ENCODE measurements around the gene CAMKMT.
"Not testable (repeated sequence)": the region's sequence is repeated elsewhere in the genome, so short reads cannot be mapped to it uniquely, and the experiment has no call there.

The CAMKMT gene

DNA sequence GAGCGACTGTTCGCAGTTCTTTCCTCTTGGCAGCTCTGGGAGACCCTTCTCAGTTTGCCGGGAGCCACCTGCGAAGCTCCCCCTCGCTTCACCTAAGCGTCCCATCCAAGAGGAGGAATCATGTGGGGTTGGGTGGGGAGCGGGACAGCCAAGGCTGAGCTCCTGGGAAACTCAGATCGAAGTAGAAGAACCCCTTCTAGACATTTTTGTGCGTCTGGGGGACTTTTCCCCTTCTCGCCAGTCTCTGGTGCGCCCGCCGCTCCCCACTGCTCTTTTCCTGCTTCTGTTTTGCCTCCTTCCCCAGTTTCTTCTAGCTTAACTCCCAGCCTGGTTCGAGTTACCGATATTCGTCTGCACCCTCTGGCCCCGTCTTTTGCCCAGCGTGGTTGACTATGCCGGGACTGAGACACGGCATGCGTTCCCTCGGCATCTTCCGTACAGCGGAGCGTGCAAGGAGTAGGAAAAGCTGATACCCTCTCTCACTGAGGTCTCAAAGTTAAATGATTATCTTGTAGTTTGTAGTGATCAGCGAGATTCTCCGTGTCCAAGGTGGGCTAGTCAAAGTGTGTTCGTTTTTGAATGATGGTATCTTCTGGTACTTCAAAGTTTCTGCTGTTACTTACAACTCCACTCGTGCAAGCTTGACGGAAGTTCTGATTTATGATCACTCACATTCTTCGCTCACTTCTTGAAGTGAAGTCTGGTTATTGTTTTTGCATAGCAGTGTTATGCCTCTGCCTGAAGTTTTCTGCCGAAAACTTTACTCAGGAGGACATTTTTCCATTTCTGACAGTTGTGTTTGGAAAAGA lies 664 bp downstream of the CAMKMT start:
- DNase-seq: no peak

DNA sequence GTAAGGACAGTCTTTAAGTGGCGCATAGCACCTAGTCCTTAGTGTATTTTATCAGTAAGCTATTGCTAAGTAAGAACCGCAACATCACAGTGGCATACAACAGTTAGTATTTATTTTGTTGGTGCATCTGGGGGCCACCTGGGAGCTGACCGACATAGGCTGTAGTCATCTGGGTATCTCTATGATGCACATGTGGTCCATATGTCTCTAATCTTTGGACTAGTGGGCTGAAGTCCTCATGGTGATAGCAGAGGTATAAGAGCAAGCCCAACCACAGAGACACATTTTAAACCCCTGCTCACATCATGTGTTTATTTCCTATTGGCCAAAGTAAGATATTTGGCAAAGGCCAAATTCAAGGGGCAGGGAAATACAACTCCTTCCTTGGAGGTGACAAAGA lies 2.9 kb downstream of the CAMKMT start:
- DNase-seq: no peak

- no peak for DNase-seq
These were observed 5.8 kb downstream of the CAMKMT start for GRCh38 chr2:44367591-44367990.

GRCh38 chr2:44369392-44369791 lies 7.6 kb downstream of the CAMKMT start:
- DNase-seq: no peak

DNA sequence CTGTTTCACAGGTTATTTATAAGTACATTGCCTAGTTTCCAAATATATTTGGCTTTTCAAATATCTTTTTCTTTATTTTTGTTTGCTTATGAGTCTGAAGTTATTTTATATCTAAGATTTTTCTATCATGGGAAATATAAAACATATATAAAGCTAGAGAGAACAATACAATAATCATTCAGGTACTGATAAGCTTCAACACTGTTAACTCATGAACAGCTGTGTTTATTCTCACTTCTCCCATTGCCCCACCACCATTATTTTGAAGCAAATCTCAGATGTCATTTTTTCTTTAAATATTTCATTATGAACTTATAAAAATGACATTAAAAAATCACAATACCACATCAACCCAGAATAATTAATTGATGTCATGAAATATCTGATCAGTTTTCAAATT lies 9.7 kb downstream of the CAMKMT start:
- no peak for DNase-seq

DNA sequence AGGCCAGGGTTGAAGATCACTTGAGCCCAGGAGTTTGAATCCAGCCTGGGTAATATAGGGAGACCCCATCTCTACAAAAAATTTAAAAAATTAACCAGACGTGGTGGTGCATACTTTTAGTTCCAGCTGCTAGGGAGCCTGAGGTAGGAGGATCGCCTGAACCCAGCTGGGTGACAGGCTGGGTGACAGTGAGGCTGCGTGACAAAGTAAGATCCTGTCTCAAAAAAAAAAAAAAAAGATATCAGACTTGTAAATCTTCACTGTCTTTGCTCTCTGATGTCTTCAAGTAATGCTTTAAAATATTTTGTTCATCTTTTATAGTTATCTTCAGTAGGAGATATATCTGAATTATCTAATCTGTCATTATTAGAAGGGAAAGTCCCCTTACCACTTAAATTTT lies 10.5 kb downstream of the CAMKMT start:
- DNase-seq: no peak

GRCh38 chr2:44377486-44377885 lies 15.7 kb downstream of the CAMKMT start:
- no peak for DNase-seq

DNA sequence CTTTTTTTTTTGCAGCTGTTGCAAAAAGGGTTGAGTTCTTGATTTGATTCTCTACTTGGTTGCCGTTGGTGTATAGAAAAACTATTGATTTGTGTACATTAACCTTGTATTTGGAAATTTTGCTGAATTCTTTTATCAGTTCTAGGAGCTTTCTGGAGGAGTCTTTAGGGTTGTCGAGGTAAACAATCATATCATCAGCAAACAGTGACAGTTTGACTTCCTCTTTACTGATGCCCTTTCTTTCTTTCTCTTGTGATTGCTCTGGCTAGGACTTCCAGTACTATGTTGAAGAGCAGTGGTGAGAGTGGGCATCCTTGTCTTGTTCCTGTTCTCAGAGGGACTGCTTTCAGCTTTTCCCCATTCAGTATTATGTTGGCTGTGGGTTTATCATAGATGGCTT lies 23.5 kb downstream of the CAMKMT start:
- not testable (repeated sequence) for DNase-seq

DNA sequence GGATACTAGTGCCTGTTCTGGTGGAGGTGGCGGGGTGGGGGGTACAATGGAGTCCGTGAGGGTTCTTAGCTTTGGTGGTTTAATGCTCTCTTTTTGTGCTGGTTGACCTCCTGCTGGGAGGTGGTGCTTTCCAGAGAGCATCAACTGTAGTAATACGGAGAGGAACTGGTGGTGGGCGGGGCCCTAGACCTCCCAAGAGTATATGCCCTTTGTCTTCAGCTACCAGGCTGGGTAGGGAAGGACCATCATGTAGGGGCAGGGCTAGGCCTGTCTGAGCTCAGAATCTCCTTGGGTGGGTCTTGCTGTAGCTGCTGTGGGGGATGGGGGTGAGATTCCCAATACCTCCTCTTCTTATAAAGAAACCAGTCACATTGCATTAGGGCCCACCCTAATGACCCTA lies 27.1 kb downstream of the CAMKMT start:
- DNase-seq: no peak

DNA sequence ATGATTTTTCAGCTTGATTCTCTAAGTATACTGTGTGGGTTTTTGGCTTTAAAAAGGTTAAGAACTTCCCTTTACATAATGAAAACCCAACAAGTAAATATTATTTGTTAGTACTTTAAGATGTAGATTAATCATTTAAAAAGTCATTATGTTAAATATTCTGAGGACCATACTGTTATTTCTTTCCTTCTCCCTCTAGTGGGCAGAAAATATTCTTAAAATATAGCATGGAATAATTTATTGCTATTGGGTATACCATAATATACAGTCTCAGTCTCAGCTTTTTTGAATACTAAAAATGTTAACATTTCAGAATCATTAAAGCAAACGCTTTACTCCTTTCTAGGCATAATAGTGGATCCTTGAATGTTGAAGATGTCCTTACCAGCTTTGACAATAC lies 28.1 kb downstream of the CAMKMT start:
- DNase-seq: no peak

GRCh38 chr2:44392338-44392943 lies 30.7 kb downstream of the CAMKMT start:
- DNase-seq: peak; percentile 6

GRCh38 chr2:44397447-44398175 lies 35.9 kb downstream of the CAMKMT start:
- DNase-seq: no peak

DNA sequence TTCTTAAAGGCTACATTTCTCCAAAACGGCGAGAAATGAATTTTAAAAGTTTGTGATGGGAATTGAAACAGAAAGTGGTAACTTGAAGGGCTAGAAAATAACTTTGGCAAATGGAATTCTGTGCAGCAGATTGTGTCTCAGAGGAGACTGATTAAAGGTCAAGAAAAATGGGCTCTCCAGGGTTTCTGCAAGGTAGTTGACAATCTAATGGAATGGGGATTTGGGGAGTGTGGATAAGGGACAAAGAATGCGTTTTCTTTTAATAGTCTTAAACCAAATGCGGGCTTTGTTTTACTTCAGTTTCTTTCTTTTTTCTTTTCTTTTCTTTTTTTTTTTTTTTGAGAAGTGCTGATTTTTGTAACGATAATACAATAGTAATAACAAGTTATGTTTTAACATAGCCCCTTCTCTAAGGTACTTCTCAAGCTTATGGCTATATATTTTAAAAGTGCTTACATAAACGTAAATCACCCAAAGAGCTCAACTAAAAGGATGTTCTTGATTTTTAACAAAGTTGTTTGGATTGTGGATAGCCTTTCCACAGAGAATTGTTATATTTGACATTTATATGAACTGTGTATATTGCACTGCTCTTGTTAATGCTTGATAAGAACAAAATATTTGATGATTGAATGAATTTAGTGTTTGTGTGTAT lies 36.6 kb downstream of the CAMKMT start:
- no peak for DNase-seq

DNA sequence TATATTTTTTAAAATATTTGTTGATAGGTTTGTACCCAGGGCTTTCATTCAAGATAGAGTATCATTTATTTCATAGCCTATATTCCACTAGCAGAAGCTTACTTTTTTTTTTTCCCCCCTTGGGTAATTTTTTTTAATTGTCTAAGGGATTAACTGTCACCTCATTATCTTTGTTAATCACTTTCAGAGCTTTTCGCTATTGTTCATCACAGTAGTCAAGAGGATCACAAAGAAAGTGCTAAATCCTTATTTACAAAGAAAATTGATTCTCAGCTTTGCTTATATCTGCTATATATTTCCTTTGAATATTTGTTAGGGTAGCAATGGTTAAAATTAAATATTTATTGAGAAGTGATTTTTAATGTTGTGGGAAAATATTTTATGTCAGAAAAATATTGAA lies 59.0 kb downstream of the CAMKMT start:
- no peak for DNase-seq

DNA sequence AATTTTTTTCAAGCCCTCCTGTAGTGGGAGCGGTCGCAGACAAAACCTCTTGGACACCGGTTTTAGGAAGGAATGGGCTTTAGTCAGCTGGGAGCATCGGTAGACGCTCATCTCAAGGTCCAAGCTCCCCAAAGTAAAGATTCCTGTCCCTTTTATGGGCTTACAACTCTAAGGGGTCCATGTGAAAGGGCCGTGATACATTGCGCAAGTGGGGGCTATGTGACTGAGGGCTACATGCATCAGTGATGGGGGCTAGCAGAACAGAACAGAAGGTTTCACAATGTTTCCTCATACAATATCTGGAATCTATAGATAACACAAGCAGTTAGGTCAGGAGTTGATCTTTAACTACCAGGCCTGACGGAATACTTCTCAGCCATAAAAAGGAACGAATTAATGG lies 62.5 kb downstream of the CAMKMT start:
- no peak for DNase-seq

GRCh38 chr2:44429034-44429433 lies 67.3 kb downstream of the CAMKMT start:
- no peak for DNase-seq

GRCh38 chr2:44430342-44430741 lies 68.6 kb downstream of the CAMKMT start:
- no peak for DNase-seq

DNA sequence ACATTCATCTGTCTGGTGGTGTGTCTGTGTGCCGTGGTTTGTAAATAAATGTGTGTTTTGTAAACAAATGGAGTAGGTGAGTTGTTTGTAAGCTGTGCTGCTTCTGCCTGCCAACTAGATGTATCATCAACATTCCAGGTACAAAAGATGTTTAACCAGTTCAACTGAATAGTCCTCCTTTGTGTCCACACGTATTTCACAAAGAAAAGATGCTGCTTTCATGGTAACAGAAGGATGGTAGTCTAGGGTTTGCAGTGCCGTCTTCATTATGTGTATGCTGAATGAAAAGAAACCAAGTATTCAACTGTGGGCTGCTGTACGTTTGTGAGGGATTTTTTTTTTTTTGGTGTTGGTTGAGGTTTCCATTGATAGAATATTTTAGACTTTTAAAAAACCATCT lies 72.1 kb downstream of the CAMKMT start:
- no peak for DNase-seq

- no peak for DNase-seq
These were observed 79.5 kb downstream of the CAMKMT start for GRCh38 chr2:44441200-44441599.

DNA sequence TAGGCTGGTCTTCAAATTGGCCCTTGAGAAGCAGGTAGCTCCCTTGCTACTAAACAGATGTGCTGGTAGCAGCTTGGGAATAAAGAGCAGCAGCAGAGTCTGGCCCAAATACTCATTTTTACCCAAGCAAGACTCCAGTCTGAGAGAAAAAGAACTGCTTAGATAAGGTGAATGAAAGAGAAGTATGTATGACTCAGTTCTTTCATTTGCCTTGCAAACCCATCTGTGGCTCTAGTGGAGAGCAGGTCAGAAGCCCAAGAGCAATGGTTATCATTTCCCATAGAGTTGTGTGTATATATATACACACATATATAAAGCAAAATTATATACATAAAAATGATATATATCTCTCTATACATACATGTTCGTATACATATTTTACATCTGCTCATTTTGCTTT lies 80.3 kb downstream of the CAMKMT start:
- no peak for DNase-seq

GRCh38 chr2:44443517-44443916 lies 81.8 kb downstream of the CAMKMT start:
- no peak for DNase-seq

DNA sequence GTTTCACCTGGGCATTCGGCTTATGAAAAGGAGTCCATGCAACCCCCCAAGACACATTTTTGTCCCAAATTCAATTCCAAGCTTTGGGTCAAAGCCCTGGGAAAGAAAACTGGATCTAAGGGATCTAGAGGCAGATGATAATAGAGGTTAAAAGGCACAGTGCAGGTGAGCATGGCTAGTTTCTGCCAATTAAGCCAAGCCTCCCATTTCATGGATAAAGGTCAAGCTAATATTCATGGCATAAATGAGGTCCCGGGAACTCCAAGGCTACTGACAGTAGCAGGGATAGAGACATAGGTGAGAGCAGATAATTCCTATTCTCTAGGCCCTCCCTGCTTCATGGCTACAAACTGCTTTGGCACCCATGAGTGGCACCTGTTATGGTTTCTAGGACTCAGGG lies 83.1 kb downstream of the CAMKMT start:
- DNase-seq: no peak

DNA sequence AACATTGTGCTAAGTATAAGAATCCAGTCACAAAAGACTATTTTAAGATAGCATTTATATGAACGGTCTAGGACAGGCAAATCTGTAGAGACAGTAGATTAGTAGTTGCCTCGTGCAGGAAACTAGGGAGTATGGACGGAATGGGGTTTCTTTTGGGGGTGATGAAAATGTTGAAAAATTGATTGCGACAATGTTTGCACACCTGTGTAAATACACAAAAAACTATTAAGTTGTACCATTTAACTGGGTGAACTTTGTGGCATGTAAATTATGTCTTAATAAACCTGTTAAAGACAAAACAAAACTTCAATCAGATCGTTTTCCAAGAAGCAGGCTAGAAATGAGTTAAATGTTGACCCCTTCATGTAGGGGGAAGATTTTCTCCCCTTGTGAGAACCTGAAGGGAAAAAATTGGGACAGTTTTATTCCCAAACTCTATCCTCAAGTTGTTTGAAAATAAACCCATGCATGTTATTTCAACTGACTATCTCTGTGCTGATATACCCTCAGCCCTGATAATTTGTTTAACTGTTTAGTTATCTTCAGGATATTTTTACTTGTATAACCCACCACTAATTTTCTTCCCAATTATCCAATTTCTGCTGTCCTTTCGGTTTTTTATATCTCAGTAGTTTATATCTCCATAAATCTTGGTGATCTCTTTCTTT lies 87.2 kb downstream of the CAMKMT start:
- DNase-seq: no peak
